Mucosa of gallbladder (tissue), 1 donor: ENCODE data around the gene FBLN2. TPM values are rescaled to one million over a fixed set of nuclear protein-coding genes. Genes with fewer than 3 reads are reported as not detected.
"Not testable (repeated sequence)": the region's sequence is repeated elsewhere in the genome, so short reads cannot be mapped to it uniquely, and the experiment has no call there.

Experiments used
- DNase-seq: peaks from one replicate; pipeline ENCODE4 v3.0.0-alpha.2; 2020; ENCODE audit warnings: low spot score
- total RNA-seq: library from RNA; stranded (reverse); gene quantifications from one replicate; pipeline ENCODE4 v1.2.1, GENCODE V29; 2021
- donor health status: DM: no; HTN: no; CAD: no.

FBLN2 gene
- total RNA-seq, 1 donor from 2014 or later = 44.3 TPM

DNA sequence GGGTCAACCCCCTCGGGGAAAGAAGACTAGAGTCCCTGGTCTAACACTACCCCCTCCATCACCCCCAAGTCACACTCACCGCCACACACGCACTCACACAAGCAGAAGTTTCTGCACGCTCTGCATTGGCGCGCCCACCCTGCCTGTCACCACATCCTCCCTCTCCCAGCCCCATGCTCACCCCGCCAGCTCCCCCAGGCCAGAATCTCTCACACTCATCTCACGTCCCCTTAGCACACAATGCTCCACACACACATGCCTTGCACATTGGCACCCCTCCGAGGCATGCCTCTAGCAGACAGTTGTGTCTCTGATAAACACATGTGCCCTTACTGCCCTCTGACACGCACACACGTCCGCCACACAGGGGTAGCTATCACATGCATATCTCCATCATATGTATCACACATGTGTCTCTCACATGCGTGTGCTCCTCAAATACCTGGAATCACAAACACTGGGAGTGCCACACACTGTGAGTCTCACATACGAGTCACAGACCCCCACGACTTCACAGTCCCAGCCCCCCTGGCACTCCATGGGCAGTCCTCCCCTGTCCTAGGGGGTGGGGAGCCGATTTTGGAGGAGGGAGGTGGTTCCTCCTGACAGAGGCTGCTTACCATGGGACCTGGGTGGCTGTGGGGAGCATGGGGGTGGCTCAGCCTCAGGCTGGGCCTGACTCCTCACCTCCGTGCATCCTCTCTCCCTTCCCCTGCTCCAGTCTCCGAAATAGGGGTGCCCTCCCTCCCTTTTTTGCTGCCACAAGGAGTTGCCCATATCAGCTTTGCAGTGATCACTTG is 898 bp downstream of the FBLN2 start:
- no peak for DNase-seq

DNA sequence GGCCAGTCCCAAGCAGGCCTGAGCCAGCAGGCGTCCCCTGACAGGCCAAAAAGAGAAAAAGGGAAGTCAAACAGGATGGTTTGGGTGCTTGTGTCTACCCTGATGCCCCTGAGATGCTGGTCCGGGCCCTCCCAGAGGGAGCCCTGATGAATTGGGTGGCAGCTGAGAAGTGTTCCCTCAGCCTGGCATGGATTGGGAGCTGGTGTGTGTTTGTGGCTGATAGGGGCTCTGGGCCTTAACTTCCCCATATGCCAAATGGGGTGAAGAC is 1.4 kb downstream of the FBLN2 start:
- no peak for DNase-seq

DNA sequence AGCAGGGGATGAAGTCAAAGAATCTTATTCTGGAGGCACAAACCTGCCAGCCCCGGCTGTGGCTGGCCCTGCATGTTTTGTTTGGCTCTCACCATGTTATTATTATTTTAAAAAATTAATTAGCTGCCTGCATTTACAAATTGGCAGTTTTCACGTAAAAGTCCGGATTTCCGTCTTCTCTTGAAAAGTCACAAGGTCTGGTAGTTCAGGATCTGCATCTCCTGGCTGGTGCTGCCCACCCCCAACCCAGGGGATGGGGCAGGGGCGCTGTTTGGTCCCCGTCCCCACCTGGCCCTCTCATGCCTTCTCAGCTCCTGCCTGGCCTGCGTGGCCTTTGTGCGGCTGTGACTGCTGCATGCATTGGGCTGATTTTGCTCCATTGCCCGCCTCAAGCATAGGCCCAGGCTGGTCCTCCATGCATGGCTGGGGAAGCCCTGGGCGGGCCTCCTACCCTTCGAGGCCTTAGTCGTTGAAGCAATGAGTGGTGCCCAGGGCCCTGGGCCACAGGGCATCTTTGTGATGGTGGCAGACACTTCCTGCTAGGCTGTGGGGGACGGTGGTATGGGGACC is 2.0 kb downstream of the FBLN2 start:
- no peak for DNase-seq

DNA sequence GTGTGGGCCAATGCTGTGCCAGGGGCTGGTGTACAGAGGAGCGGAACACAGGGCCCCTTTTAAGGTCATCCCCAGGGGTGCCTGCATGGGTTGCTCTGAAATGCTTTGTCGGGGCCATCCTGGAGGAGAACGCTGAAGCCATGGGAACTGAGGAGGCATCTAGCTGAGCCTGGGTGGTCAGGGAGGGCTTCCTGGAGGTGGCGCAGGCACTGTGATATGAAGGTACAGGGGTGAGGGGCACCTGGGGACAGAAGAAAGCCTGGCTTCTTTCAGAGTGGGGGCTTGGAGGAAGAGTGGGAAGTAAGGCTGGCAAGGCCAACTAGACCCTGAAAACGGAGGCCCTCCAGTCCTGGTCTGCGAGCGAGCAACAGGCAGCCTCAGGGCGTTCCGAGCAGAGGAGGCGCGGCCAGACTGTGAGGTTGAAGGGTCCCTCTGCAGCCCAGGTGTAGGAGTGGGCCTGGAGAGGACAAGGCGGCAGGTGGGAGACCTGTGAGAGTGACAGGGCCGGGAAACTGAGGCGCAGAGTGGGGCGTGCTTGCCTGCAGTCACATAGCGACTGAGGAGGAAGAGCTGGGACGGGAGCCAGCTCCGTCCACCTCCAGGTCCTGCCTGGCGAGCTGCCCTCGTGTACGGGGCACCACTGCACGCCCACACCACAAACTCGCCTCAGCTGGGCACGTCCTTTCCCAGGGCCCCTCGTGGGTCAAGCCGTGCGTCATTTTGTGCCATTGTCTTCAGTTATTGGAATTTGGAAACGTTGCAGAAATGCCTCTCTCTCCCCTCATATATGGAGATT is 4.1 kb downstream of the FBLN2 start:
- DNase-seq = no peak

DNA sequence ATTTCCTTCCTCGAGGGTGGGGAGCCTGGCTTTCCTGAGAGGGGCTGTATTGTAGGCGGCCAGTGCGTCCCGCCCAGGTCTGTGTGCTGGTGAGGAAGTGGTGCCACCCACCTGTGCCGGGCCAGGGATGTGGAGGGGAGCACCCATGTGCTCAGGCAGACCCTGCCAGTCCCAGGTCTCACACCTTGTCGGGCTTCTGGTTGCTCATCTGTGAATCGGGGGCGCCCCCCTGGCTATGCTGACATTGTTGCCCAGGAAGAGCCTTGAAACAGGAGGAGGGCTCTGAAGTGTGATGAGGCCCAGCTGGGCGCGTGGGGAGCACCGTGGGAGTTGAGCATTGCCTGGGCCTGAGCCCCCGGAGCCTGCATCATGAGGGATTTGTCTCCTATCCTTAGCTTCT is 4.8 kb downstream of the FBLN2 start:
- no peak for DNase-seq

DNA sequence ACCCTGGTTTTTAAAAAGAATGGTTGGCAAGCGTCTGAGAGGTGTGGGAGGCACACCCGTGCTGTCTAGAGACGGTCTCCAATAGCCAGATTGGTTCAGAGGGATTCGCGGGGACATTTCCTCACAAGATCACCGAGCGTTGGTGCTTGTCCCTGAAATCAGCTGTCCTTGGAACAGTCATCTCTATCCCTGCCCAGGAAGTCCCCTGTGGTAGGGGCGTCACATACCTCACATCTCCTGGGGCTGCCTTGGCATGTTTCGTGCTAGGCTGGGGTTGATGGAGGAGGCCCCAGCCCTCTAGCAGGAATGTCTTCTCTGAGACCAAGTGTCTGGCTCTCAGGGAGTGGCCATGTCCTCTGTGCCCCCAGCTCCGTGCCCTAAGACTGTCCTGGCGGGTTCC is 6.8 kb downstream of the FBLN2 start:
- no peak for DNase-seq

DNA sequence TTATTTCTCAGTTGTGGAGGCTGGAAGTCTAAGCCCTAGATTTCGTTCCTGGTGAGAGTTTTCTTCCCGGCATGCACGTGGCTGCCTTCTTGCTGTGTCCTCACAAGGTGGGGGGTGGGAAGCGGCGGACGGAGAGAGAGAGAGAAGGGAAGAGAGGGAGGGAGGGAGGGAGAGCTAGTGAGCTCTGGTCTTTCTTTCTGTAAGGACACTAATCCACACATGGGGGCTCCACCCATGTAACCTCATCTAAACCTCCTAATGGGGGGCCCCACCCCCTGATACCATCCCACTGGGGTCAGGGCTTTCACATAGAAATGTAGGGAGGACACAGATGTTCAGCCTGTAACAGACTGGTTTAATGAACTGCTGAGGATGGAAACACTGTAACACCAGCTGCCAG is 7.3 kb downstream of the FBLN2 start:
- no peak for DNase-seq

DNA sequence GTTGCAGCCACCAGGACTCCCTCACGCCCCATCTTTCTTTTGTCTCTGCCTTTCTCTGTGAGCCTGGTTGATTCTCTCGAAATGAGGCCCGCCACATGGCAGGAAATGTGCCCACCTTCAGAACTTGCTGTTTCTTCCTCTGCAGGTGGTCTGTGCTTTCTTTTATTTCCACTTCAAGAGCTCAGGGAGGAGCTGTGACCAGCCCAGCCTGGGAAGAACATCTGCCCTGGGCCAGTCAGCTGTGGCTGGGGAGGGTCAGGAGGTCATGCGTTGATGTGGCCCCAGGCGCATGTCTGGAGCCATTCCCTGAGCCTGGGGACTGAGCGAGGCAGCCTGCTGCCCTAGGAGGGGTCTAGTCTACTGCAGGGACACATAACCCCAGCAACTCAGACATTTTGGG is 8.0 kb downstream of the FBLN2 start:
- no peak for DNase-seq

DNA sequence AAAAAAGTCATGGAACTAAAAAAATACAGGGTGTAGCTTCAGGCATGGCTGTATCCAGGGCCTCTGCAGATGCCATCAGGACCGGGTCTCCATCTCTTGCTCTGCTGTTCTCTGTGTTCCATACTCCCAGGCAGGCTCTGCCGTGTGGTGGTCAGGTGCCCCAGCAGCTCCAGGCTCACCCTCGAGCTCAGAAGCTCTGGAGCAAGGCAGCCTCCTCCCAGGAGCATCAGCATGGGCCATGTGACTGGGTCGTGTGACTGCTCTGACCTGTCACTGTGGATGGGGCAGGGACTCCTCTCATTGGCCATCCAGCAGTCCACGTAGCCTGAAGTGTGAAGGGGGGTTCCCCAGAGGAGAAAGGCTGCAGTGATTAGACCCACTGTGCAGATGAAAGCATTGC is 8.5 kb downstream of the FBLN2 start:
- DNase-seq = no peak

DNA sequence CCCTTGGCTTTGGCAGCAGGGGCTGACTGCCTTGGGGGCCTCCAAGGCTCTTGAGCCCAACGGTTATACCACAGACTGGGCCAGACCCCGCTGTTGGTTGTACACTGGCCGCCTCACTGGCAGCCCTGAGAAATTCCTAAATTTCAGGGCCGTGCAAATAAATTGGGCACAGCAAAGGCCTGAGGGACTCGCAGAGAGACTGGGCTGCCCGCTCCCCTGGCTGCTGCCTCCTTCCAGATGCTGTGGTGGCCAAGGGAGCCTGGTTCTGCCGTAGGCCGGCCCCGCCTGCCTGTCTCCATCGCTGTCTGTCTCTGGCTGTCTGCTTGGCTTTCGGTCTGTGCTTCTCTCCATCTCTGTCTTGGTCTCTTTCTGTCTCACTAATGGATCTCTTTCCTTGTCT is 9.0 kb downstream of the FBLN2 start:
- no peak for DNase-seq

DNA sequence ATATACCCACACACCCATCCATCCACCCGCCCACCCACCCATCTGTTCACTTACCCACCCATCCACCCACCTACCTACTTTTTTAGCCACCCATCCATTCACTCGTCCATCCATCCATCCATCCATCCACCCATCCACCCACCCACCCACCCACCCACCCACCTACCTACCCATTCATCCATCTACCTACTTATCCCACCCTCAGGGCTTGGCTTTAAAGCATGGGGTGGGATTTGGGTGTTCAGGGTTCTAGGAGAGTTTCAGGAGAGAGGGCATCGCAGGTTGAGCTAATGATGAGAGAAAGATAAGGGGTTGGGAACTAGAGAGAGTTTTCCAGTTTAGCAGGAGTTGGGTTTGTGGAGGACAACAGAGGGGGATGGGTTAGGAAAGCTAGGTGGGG is 9.7 kb downstream of the FBLN2 start:
- DNase-seq = no peak

DNA sequence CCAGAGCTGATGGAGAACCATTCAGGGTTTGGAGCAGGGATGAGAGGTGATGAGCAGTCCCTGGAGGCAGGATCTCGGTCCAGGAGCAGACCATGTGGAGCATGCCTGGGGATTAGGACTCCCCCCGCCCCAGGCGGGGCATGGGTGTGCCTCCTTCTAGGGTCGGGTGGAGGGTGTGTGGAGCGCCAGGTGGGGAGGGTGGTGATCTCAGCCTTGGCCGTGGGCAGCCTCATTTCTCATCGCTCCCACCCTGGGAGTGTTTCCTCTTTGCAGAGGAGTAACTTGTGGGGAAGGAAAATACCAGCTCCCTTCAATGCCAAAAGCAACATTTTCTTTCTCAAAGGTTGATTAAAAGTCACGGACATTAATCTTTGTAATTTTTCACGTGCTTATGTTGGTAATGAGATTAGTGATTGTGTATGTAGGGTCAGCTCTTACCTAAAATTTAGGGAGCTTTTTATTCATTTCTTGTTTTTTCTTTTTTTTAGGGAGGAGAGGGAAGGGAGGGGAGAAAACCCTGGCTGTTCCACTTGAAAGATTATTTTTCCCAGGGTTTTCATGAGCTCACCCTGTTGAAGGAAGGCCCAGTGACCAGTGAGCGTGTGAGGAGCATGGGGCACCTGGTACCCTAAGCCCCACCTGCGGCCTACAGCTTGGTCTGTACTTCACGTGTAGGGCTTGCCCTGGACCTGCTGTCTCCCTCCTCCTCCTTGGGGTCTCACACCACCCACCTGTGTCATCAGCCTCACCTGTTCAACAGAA is 11.0 kb downstream of the FBLN2 start:
- no peak for DNase-seq

DNA sequence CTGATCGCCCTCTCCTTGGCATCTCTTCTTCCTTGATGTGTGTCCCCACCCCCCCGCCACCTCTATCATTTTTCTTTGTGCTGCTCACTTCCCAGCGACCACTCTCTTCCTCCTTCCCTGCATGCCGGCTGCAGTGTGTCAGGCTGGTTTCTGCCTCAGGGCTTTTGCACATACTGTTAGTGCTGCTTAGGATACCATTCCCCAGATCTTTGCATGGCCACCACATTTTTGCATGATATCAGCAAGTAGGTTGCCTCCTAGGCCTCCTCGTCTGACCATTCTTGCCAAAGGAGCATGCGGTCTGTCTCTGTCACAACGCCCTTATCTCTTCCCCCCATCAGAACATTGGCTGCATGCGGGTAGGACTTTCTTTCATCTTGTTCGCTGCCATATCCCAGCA is 12.5 kb downstream of the FBLN2 start:
- no peak for DNase-seq

DNA sequence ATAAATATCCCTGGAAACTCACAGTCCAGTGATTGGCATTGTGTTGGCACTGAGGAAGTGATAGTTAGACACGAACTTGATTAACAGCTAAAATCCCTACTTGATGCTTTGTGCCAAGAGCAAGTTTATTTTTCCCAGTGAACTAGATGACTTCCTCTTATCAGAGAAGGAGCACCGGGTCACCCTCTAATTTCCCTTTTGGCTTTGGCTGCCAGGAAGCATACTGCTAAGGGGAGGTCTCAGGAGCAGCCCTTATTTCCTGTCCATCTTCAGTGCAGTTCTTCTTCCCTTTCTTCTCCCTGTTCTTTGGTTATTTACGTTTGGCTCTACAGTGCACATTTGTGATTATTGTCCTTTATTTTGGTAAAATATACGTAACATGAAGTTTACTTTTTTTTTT is 13.0 kb downstream of the FBLN2 start:
- DNase-seq = no peak

DNA sequence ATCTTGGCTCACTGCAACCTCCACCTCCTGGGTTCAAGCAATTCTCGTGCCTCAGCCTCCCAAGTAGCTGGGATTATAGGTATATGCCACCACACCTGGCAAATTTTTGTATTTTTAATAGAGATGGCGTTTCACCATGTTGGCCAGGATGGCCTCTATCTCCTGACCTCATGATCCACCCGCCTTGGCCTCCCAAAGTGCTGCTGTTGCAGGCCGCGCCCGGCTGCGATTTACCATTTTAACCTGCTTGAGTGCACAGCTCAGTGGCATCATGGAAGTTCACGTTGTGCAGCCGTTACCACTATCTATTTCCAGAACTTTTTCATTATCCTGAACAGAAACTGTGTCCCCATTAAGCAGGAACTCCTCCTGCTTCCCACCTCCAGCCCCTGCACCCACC is 13.5 kb downstream of the FBLN2 start:
- DNase-seq = not testable (repeated sequence)

DNA sequence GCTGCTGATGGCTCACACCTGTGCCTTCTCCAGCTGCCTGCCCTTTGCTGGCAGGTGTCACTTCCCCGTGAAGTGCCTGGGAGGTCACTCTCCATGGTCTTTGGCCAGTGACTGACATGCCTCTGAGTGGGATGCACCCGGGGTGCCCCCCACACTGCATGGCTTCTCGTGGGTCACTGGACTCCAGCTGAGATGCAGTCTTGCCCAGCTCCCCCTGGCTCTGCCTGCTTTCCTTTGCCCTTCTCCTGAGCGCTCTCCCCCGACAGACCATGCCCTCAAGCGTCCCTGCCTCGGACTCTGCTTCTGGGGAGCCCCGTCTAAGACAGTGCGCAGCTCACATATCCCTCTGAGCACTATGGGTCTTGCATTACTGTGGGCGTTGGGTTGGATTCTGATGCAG is 14.4 kb downstream of the FBLN2 start:
- no peak for DNase-seq

DNA sequence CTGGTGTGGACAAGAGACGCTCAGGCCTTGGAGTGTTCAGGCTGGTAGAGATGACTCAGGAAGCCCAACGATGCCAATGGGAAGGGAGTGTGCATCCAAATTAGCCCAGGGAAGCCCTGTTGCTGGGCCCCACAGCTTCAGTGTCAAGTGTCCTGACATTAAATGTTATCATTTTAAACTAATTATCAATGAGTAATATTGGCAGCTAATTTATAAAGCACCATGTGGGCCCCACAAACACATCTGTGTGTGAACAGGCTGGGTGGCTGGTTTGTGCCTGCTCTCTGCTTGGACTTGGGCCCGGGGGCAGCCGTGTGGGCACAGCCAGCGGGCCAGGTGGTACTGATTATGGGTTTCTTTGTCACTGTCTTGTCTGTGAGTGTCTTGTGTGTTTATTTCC is 15.0 kb downstream of the FBLN2 start:
- no peak for DNase-seq

DNA sequence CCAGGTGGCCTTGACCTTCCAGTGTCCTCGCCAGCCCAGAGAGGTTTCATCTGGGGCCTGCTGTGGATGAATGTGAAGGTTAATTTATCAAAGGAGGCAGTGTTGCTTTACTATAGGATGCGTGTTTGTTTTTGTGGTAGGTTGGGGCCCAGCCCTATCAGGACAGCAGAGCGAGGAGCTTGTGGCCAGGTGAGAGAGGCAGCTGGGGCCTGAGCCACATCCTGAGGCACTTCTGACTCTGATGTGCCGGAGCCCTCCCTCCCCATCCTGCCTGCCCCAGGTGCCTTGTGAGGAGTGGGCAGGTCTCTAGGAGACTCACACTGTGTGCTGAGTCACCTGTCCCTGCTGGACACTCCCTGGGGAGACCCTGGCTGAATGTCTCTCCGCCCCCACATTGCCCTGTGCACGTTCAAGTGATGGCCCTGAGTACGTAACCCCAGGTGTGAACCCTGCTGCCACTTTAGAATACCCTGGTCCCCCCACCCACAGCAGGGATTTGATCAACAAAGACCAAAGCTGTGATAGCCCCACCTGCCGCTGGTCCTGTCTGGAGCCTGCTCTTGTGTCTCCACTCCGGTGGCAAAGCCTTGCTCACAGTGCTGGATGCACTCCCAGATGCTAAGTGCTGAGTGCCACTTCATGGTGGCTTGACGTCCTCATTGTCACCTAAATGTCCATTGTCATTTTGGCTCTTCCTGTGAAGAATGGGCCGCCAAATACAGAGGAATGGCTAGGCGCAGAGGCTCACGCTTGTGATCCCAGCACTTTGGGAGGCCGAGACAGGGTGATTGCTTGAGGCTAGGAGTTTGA is 16.0 kb downstream of the FBLN2 start:
- no peak for DNase-seq

DNA sequence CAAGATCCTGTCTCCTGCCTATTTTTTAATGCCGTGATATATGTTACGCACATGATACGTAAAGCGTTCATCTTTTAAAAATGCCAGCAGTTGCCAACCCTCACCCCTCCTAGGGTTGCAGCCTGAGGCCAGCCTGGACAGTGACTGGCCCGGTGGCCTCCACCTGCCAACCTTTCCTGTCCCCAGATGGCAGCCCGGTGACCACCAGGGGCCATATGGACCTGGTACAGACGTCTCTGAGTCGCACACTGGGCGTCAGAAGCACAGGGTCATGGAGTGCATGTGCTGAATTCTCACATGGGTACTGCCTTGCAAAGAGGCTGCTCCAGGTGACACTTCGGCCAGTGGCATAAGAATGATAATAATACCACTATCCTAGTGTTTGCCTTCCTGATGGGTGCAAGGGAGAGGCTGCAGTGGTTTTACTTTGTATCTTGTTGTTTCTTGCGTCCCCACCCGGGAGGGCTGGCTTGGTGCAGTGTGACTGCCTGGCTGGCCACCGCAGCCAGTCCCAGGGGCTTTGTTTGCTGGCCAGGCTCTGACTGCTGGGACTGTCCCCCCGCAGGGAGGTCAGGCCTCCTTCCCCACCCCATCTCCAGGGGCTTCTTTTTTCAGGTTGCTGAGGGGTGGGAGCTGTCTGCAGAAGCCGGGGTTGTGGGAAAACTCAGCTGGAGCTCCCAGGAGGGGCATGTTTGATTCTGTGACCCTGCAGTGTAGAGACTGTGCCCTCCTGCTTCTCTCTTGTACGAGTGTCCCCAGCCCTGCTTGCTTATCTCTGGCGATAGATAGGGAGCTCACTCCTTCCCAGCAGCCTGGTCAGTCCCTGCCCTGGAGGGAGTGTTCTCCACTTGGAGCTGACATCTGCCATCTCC is 16.9 kb downstream of the FBLN2 start:
- DNase-seq = no peak

DNA sequence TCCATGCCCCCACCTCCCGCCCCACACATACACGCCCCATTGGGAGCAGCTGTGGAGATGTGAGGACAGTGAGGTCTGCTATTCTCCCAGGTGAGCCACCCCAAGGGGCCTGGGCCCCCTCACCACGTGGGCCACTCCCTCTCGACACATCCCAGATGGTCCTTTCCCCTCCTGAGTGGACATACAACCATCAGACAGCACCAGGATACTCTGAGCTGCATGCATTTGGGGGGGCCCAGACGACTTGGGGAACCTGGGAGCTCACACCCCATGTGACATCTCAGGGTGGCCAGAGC is 17.5 kb downstream of the FBLN2 start:
- no peak for DNase-seq

DNA sequence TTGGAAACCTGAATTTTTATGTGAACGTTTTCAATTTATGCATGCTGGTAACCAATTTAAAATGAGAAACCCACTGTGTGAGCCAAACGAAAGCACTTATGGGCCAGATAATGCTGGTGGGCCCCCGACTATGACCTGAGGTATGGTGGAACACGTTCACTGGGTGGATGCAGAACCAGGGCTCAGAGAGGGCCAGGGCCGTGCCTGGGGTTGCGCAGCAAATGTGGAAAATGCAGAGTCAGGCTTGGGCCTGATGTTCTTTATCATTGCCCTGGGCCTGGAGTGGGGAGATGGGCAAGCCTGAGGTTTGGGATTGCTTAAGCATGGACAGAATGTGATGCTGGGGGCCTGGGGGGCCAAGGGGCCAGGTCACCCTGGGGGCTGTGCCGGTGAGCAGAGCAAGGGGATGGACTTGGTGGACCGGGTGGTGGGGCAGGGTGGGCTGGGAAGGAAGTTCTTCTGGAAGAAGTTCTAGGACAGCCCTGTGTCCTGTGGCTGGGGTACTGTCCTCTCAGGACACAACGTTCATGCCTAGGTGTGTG is 17.9 kb downstream of the FBLN2 start:
- DNase-seq = no peak
